Activated naive CD4-positive, alpha-beta T cell treated with Interleukin-2 at 50 U/mL for 16 hours (primary cell): ENCODE measurements around the gene EPB41.
"Not testable (repeated sequence)": the region's sequence is repeated elsewhere in the genome, so short reads cannot be mapped to it uniquely, and the experiment has no call there.

Source experiments
- DNase-seq: peaks from one replicate; pipeline ENCODE4 v3.0.0-alpha.2; 2020

EPB41 gene

DNA sequence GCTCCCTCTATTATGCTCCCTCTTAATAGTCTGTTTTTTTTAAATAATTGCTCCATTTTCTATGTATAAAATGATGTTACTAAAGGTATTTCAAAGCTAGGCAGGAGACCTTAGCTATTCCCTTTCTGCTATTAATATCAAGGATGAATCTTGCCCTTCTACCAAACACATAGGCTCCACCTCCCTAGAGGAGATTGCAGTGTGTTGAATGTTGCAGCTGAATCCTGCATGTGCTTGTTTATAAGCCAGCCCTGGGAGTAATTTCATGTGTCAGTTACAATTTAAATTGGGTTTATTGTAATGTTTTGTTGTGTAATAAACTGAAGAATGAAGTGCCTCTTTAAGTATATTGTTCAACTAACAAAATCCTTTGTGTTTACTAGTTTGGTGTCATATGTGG lies 143.3 kb downstream of the EPB41 start:
- DNase-seq = no peak

DNA sequence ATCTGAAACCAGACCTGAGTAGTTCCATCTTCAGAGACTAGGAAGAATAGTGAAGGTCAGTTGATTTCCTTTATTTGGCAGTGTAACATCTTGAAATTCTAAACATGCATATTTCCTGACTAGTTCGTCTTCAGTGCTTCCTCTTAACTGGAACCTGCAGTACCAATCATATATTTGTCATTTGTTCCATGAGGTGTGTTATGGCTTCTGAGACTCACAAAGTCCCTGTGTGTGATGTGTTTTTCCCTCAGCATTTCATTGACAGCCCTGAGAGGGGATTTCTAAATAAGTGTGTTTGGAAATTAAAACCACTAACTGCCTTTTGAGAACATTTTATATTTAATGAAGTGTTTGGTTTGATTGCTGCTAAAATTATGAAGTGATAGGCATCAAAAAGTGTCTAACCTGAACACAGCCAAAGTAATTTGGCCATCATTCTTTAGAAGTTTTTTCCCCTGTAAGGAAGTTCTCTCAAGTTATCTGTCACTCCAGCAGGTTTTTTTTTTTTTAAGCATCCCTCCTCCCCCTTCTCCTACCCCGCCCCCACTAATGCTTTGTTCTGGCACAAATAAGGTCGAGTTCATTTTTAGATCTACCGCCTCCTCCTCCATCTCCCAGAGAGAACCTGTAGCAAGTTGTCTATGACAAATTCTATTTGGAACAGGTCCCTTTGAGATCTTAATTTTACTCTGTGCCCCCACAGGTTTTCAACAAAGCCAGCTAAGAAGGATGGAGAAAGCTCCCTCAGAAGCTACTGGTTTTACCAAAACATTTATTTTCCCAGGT lies 148.0 kb downstream of the EPB41 start:
- no peak for DNase-seq

DNA sequence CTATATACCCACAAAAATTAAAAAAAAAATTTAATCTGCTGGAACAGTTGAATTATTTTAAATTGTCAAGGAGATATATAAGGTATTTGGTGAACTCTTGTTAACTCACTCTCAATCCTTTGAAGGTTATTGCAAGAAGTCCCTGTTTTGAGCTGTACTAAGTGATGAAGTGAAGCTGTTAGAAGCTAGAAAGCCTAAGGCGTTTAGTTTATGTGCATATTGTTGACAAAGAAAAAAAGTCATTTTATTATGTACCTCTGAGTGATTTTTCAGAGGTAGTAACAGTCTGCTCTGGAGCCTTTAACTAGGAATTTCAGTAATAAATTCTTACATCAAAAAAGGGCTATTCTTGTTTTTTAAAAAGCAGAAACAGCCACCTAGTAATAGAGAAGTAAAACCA lies 149.7 kb downstream of the EPB41 start:
- no peak for DNase-seq

GRCh38 chr1:29077155-29077554 lies 162.8 kb downstream of the EPB41 start:
- DNase-seq = no peak

GRCh38 chr1:29079916-29080629 lies 165.7 kb downstream of the EPB41 start:
- not testable (repeated sequence) for DNase-seq

- DNase-seq = no peak
These were observed 166.8 kb downstream of the EPB41 start for GRCh38 chr1:29081201-29081600.

DNA sequence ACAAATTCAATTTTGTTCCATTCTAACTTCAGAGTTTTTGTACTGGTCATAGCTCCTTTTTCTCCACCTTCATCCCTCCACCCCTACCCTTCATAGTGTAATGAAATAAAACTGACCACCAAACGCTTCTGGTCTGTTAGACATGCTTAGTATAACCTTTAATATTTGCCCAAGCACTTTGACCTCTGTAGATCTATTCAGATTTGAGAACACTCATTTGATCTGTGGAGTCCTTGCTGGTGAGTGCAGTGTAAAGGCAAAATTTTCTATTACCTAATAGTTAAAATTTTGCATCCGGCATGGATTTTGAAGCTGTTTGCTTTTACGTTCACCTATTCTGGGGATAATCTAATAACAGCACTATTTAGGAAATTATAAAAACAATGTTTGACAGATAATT lies 168.2 kb downstream of the EPB41 start:
- DNase-seq = no peak

GRCh38 chr1:29083317-29084195 lies 169.2 kb downstream of the EPB41 start:
- no peak for DNase-seq

DNA sequence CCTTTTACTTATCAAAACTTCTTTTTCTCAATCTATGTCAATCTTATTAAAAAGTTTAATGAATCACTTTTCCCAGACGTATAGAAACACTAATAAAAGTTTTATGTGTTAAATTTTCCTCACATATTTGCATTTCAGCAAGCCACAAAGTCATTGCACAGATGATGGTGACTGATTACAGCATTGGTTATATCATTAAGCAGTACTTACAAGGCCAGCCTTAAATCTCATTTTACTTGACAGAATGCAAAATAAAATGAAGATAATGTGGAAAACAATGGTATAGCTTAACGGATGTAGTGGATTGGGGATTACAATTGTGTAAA lies 169.8 kb downstream of the EPB41 start:
- no peak for DNase-seq

GRCh38 chr1:29090937-29091618 lies 176.7 kb downstream of the EPB41 start:
- no peak for DNase-seq

DNA sequence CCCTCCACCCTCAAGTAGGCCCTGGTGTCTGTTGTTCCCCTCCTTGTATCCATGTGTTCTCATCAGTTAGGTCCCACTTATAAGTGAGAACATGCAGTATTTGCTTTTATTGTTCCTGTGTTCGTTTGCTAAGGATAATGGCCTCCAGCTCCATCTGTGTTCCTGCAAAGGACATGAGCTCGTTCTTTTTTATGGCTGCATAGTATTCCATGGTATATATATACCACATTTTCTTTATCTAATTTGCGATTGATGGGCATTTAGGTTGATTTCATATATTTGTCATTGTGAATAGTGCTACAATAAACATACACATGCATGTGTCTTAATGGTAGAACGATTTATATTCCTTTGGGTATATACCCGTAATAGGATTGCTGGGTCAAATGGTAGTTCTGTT lies 178.3 kb downstream of the EPB41 start:
- not testable (repeated sequence) for DNase-seq

DNA sequence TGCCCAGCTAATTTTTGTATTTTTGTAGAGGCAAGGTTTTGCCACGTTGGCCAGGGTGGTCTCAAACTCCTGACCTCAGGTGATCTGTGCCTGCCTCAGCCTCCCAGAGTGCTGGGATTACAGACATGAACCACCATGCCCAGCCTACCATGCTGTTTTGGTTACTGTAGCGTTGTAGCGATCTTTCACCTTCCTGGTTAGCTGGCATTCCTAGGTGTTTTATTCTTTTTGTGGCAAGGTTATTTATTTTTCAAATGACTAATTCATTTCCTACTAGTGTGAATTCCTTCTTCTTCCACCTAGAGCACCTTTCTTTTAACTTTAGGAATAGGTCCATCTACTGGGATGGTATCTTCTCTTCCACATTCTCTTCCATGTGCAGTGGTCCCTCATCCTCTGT lies 180.1 kb downstream of the EPB41 start:
- DNase-seq = no peak

- DNase-seq = no peak
These were observed 180.6 kb downstream of the EPB41 start for GRCh38 chr1:29094954-29095353.

DNA sequence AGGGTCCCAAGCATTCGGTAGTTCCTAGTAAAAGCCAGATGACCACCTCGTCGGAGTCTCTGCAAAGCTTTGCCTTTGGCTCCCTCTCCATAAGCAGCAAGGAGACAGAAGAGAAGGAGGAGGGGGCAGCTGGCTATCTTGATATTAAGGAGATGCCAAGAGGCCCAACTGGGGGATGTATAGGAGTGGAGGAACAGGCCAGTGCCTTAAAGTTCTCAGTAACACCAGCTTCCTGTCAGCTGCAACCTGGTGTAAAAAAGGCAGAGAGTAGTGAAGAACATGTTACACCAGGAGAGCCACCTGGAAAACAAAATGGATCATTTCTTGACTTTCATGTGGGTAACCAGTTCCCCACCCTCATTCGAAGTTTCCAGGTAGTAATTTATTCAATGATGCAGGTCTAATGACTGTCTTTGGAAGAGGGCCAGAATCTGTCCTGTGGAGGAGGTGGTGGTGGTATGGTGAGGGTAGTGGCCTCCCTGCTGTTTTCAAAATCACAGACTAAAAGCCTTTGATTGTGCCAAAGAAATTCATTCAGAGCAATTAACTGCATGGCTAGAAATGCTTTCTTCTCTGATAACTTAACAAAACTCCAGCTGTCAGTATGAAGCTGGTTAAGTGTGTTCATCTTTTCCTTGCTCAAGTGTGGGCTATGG lies 182.0 kb downstream of the EPB41 start:
- no peak for DNase-seq

GRCh38 chr1:29099286-29099685 lies 184.9 kb downstream of the EPB41 start:
- DNase-seq = no peak

DNA sequence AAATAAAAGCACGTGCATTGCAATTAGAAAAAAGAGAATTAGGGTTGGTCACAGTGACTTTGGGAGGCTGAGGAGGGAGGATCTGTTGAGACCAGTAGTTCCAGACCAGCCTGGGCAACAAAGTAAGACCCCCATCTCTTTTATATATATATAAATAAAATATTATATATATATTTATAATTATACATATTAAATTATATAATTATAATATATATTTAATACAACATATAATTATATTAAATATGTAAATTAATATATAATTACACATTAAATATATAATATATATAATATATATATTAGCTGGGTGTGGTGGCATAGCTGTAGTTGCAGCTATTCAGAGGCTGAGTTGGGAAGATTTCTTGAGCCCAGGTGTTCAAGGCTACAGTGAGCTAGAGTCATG lies 186.1 kb downstream of the EPB41 start:
- no peak for DNase-seq

GRCh38 chr1:29105822-29106221 lies 191.5 kb downstream of the EPB41 start:
- no peak for DNase-seq

DNA sequence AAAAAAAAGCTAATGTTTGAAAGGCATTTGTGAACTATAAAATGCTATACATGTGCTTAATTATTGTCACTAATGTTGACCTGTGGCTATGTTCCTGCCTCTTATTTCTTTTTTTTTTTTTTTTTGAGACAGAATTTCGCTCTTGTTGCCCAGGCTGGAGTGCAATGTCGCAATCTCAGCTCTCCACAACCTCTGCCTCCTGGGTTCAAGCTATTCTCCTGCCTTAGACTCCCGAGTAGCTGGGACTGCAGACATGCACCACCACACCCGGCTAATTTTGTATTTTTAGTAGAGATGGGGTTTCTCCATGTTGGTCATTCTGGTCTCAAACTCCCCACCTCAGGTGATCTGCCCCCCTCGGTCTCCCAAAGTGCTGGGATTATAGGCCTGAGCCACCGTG lies 193.7 kb downstream of the EPB41 start:
- DNase-seq = not testable (repeated sequence)

- DNase-seq = no peak
These were observed 198.5 kb downstream of the EPB41 start for GRCh38 chr1:29112705-29113412.

- DNase-seq = no peak
These were observed 199.2 kb downstream of the EPB41 start for GRCh38 chr1:29113413-29114117.

- DNase-seq = no peak
These were observed 200.3 kb downstream of the EPB41 start for GRCh38 chr1:29114654-29115053.
